ENCODE measurements around the gene ABCC1.

ABCC1 gene

GRCh38 chr16:16021020-16021419, 71.6 kb downstream of the ABCC1 start:
- DNase-seq (ENCODE audit: low read depth in 2 of 2), result no peak

- no peak for DNase-seq (ENCODE audit: low read depth in 2 of 2)
Observed at GRCh38 chr16:16021646-16021987, 72.2 kb downstream of the ABCC1 start.

- no peak for DNase-seq (ENCODE audit: low read depth in 2 of 2)
Observed at GRCh38 chr16:16021988-16022682, 72.7 kb downstream of the ABCC1 start.

GRCh38 chr16:16022683-16023064, 73.3 kb downstream of the ABCC1 start:
- no peak for DNase-seq (ENCODE audit: low read depth in 2 of 2)

GRCh38 chr16:16025214-16025968, 76.0 kb downstream of the ABCC1 start:
- DNase-seq (ENCODE audit: low read depth in 2 of 2), result peak; percentile 21 to 49

- DNase-seq (ENCODE audit: low read depth in 2 of 2), result no peak
Observed at GRCh38 chr16:16027728-16028310, 78.4 kb downstream of the ABCC1 start.

- no peak for DNase-seq (ENCODE audit: low read depth in 2 of 2)
Observed at GRCh38 chr16:16028311-16028999, 79.0 kb downstream of the ABCC1 start.

- DNase-seq (ENCODE audit: low read depth in 2 of 2), result no peak
Observed at GRCh38 chr16:16029431-16030011, 80.1 kb downstream of the ABCC1 start.

- DNase-seq (ENCODE audit: low read depth in 2 of 2), result no peak
Observed at GRCh38 chr16:16030449-16030848, 81.0 kb downstream of the ABCC1 start.

- DNase-seq (ENCODE audit: low read depth in 2 of 2), result no peak
Observed at GRCh38 chr16:16031401-16031800, 82.0 kb downstream of the ABCC1 start.

GRCh38 chr16:16032271-16032979, 83.0 kb downstream of the ABCC1 start:
- no peak for DNase-seq (ENCODE audit: low read depth in 2 of 2)

- no peak for DNase-seq (ENCODE audit: low read depth in 2 of 2)
Observed at GRCh38 chr16:16033208-16033717, 83.8 kb downstream of the ABCC1 start.

GRCh38 chr16:16036359-16036792, 87.0 kb downstream of the ABCC1 start:
- no peak for DNase-seq (ENCODE audit: low read depth in 2 of 2)

- DNase-seq (ENCODE audit: low read depth in 2 of 2), result no peak
Observed at GRCh38 chr16:16037521-16037920, 88.1 kb downstream of the ABCC1 start.

GRCh38 chr16:16037970-16038369, 88.6 kb downstream of the ABCC1 start:
- DNase-seq (ENCODE audit: low read depth in 2 of 2), result no peak

GRCh38 chr16:16038950-16039349, 89.5 kb downstream of the ABCC1 start:
- no peak for DNase-seq (ENCODE audit: low read depth in 2 of 2)

GRCh38 chr16:16041196-16041892, 91.9 kb downstream of the ABCC1 start:
- no peak for DNase-seq (ENCODE audit: low read depth in 2 of 2)

GRCh38 chr16:16042076-16042475, 92.7 kb downstream of the ABCC1 start:
- no peak for DNase-seq (ENCODE audit: low read depth in 2 of 2)

GRCh38 chr16:16045296-16045695, 95.9 kb downstream of the ABCC1 start:
- no peak for DNase-seq (ENCODE audit: low read depth in 2 of 2)

- peak in 1 of 2 donors; percentile 4 for DNase-seq (ENCODE audit: low read depth in 2 of 2)
Observed at GRCh38 chr16:16045879-16046278, 96.5 kb downstream of the ABCC1 start.

- DNase-seq (ENCODE audit: low read depth in 2 of 2), result no peak
Observed at GRCh38 chr16:16047761-16048160, 98.3 kb downstream of the ABCC1 start.
